OCI-M2 (cell line): ENCODE data around the gene ELL2.

ENCODE experiments used
- DNase-seq: peaks from one replicate; lab custom pipeline; 2025; ENCODE audit not compliant: unreplicated experiment; lab: John Stamatoyannopoulos, UW

The ELL2 gene

DNA sequence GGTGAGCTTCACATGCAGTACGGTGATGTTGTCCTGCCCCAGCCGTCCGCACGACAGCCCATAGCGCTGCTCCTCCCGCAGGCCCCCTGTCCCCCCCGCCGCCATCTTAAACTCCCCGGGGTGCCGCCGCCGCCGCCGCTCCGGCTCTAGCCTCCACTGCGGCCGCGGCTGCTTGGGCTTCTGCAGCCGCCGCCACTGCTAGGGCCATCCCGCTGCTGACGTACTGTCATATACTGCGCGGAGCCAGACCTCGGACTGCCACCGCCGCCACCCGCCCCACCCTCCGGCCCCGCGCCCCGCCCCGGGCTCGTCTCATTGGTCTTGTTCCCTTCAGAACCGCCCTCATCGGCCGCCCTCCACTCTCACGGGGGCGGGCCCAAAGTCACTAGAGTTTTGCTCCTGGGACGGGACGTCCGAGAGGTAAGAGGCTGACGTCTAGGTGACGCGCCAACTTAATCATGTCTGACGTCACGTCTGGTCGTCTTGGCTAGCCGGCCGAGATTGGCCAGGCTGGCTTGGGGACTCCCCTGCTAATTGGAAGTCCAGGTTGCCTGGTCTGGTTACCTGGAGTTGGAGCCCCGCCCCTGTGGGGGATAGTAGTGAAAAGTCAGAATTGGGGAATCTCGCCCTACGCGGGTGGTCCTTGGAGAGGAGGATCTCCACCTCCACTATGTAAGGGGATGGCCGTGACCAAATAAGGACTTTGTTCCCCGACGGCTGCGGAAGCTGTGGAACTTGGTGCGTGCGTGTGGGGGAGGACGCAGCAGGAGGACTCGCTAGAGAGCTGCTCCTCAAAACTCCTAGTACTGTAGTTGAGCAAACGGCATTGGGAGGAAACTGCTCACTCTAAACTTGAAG lies at the start of gene ELL2:
Gene ELL2 (minus strand): TSS at position 235 of the 858 bp plus-strand sequence. CDS start 130 bp downstream, at position 105.
- peak; percentile 76 for DNase-seq

- DNase-seq: no peak
Measured at GRCh38 chr5:96008987-96009647, 47.5 kb upstream of the ELL2 start.

DNA sequence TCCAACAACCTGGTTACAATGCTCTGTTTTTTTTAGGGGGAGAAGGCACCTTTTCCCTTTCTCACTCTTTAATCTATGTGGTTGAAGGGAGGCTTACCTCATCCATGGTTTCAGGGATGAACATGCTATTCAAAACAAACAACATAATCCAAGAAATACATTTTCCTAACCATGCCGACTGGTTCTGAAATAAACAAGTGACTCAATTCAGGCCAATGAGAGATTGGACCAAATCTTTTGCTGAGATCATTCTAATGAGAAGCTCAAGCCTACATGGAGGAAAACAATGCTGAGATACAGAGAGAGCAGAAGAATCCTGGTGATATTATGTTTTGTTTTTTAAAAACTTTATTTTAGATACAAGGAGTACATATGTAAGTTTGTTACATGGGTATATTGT lies 46.8 kb upstream of the ELL2 start:
- DNase-seq: no peak

DNA sequence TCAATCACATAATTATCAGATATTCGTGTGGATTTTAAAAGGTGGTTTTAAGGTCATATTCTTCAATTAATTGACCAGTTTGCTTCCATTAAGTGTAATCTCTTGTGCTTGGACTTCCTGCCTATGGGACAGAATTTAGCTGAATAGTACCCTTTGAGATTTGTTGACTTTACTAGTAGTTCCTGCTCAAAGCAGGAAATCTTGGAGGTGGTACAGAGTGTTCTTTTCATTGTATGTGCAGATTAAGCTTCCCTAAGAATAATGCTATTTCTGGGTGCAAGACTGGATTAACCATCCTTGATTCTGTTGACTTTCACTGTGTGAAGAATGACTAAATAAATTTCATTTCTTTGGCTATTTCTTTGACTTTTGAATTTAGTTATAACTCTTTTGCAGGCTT lies 45.4 kb upstream of the ELL2 start:
- no peak for DNase-seq

DNA sequence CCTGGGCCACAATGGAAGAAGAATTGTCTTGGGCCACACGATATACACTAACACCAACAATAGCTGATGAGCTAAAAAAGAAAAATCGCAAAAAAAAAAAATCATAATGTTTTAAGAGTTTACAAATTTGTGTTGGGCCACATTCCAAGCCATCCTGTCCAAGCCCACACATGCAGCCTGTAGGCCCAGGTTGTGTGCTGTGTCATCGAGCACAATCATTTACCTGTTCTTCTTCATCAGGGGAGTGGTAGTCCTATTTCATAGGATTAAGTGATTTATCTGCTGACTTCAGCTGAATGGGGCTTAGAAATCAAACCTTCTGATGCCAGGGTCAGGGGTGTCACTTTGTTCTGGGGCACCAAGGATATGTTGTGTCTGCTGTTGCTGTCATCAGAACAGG lies 44.6 kb upstream of the ELL2 start:
- DNase-seq: no peak

- no peak for DNase-seq
Measured at GRCh38 chr5:96004754-96005153, 43.1 kb upstream of the ELL2 start.

- no peak for DNase-seq
Measured at GRCh38 chr5:96004087-96004486, 42.4 kb upstream of the ELL2 start.

- no peak for DNase-seq
Measured at GRCh38 chr5:96001262-96001661, 39.6 kb upstream of the ELL2 start.

- DNase-seq: no peak
Measured at GRCh38 chr5:96000308-96000707, 38.7 kb upstream of the ELL2 start.

- no peak for DNase-seq
Measured at GRCh38 chr5:95996904-95997723, 35.5 kb upstream of the ELL2 start.

GRCh38 chr5:95995962-95996489 lies 34.4 kb upstream of the ELL2 start:
- no peak for DNase-seq

DNA sequence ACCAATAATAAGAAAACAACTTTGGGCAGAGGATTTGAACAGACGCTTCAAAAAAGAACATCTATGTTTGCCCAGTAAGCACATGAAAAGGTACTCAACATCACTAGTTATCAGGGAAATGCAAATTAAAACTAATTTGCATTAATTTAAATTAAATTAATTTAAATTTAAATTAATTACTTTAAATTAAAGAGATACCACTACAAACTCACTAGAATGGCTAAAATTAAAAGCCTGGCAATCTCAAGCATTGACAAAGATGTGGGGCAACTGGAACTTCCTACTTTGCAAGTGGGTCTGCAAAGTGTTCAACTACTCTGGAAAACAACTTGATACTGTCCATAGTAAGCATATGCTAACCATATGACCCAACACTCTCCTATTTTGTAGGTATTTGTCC lies 32.1 kb upstream of the ELL2 start:
- DNase-seq: no peak

GRCh38 chr5:95993266-95993665 lies 31.6 kb upstream of the ELL2 start:
- no peak for DNase-seq

GRCh38 chr5:95989283-95990048 lies 27.8 kb upstream of the ELL2 start:
- DNase-seq: no peak

DNA sequence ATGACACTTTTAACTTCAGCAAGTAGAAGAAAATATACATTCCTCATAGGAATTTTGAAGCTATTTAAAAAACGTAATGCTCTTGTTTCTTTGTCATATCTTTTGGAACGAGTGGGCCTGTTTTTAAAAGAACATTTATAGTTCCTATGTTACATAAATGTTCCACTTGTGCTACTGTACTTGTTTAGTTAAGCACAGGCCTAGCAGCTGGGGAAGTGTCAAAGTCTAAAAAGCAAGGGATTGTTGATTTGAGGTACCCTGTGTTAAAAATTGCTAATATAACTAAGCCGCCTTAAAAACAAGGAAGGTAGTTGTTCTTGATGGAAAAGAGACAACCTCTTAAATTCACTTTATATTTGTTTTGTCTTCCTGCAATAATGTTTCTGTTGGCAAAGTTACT lies 27.2 kb upstream of the ELL2 start:
- no peak for DNase-seq

GRCh38 chr5:95988094-95988493 lies 26.4 kb upstream of the ELL2 start:
- no peak for DNase-seq

DNA sequence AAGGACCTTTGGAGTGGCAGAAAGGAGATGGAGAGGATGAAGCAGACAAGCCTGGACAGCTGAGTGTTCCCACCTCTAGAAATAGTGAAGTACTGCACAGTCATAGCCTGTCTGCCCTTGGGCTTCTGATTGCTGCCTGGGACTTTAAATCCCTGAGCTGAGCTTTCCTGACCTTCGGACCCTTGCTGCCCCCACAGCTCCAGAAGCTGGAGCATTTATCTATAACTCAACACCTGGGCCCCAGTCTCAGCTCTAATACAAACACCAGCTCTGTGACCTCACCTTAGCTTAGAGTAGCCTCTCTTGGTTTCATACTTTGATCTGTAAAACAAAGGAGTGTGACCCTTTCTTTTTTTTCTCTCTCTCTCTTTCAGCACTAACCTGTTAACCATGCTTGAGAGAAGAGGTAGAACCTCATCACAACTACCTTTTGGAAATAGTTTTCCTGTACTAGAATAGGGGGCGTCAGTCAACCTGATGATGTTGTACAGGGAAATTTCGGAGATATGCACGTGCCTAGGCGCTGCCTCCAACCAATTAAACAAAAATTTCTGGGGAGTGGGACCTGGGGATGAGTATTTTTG lies 25.4 kb upstream of the ELL2 start:
- no peak for DNase-seq

- DNase-seq: no peak
Measured at GRCh38 chr5:95986001-95986400, 24.4 kb upstream of the ELL2 start.

DNA sequence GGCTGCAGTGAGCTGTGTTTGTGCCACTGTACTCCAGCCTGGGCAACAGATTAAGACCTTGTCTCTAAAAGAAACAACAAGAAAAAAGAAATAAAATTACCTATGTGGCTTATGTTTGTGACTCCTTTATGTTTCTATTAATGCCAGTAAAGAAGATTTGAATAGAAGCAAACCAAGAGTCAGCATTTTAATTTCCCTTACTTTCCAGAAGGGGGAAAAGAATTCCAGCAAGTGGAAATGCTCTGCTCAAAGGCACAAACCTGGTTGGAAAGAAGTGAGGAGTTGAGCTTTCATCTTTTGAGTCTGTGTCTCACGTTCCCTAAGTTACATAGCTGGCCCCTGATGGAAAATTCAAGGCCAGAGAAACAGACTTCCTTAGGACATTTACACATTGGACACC lies 23.6 kb upstream of the ELL2 start:
- DNase-seq: no peak

DNA sequence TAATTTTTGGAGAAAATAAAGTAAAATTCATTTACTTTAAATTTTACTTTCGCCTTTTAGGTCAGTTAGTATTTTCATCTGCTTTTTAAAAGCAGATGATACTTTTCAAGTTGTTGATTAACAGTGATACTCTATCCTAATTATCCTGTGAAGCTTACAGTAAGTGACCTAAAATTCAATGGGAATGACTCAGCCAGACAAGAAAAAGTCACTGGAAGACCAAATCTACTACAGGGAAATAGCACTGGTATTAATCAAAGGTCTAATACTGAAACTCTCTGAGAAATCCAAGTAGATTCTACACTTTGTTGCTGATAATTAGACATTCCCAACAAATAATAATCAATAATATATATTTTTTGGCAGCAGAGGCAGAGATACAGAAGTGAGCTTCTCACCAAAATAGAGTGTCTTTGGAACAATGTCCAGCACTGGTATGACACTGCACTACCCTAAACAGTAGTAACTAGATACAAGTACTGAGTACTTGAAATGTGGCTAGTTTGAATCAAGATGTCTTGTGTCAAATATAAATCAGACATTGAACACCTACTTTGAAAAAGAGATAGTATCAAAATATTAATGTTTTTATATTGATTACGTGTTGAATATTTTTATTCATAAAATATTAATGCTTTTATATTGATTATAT lies 22.8 kb upstream of the ELL2 start:
- no peak for DNase-seq
